Thyroid gland (tissue), 4 donors: ENCODE measurements around the gene COL27A1.

ENCODE experiments used
- POLR2A ChIP-seq, 2 donors: fragments of 450-650 bp; IDR thresholded peaks; one replicate each; pipeline ENCODE4 v1.6.1; 2017; ENCODE audit warnings: antibody characterized with exemption in 2 of 2, mild to moderate bottlenecking in 2 of 2, moderate library complexity in 1 of 2
- TF ChIP-seq, protein P1 (sequence below), 6 experiments: fragments of 200-600 bp in 3 of 6; fragments of 450-650 bp in 3 of 6; sonication (generic) in 3 of 6; IDR thresholded peaks; one replicate each; pipeline ENCODE4 v1.5.1; 2016 to 2019; ENCODE audit warnings: antibody characterized with exemption in 6 of 6, mild to moderate bottlenecking in 2 of 6, inconsistent platforms in 1 of 6, moderate library complexity in 1 of 6

DNA sequence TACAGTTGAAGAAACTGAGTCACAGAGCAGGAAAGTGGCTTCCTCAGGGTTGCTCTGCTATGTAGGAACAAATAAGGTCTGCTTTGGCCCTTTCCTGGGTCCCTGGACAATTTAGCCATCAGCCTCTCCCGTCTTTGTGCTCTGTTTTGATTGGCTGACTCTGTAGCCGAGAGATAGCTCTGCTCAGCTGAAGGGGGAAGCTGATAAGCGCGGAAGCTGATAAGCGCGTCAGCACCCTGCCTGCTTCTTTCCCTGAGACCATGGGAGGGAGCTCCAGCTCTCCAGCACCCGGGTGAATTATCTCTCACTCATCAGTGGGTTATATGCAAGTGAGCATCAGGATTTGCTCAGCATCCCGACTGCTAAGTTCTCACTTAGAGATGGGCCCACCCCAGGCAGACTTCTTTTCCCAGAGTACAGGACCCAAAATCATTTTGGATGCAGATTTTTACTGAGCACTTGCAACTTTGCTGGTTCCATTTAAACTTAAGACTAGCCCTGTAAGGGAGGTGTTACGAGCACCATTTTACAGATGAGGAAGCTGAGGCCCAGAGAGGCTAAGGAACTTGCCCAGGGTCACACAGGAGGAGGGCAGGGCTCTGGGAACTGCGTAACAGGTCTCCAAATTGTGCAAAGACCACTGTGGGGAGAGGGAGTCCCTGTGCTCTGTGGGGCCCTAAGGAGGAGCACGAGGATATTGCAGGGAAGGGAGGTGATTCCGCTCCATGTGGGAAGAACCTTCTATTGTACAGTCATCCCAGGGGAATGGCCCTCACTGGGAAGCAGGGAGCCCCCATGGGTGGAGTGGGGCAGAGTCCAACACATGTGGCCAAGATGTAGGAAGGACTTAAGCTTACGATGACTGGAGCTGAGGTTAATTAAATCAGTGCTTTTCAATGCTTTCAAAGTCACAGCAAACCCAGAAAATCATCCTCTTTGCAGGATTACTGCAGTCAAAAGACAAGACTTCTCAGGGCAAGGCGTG is 83.8 kb downstream of the COL27A1 start:
- TF ChIP-seq, protein P1, sequence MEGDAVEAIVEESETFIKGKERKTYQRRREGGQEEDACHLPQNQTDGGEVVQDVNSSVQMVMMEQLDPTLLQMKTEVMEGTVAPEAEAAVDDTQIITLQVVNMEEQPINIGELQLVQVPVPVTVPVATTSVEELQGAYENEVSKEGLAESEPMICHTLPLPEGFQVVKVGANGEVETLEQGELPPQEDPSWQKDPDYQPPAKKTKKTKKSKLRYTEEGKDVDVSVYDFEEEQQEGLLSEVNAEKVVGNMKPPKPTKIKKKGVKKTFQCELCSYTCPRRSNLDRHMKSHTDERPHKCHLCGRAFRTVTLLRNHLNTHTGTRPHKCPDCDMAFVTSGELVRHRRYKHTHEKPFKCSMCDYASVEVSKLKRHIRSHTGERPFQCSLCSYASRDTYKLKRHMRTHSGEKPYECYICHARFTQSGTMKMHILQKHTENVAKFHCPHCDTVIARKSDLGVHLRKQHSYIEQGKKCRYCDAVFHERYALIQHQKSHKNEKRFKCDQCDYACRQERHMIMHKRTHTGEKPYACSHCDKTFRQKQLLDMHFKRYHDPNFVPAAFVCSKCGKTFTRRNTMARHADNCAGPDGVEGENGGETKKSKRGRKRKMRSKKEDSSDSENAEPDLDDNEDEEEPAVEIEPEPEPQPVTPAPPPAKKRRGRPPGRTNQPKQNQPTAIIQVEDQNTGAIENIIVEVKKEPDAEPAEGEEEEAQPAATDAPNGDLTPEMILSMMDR (IDR thresholded peaks at IDR 0.05) = no peak
- no peak for TF ChIP-seq POLR2A (IDR thresholded peaks at IDR 0.05)
